Left hindlimb (tissue), 1 donor: ENCODE measurements around the gene RYR1.
A peak's percentile ranks its signal among the peaks of the same experiment; 100 is the strongest.

Experiments
- DNase-seq: peaks from one replicate; pipeline ENCODE4 v3.0.0-alpha.2; 2018

RYR1 gene

GRCh38 chr19:38429055-38429810 is 4.3 kb upstream of the RYR1 start:
- DNase-seq: no peak

- no peak for DNase-seq
Observed at GRCh38 chr19:38429811-38430156, 3.7 kb upstream of the RYR1 start.

GRCh38 chr19:38430931-38431330 is 2.6 kb upstream of the RYR1 start:
- no peak for DNase-seq

GRCh38 chr19:38434549-38435051 is 1.1 kb downstream of the RYR1 start:
- DNase-seq: peak; percentile 83

GRCh38 chr19:38437295-38437694 is 3.8 kb downstream of the RYR1 start:
- no peak for DNase-seq

- no peak for DNase-seq
Observed at GRCh38 chr19:38437917-38438316, 4.4 kb downstream of the RYR1 start.

GRCh38 chr19:38440592-38440991 is 7.1 kb downstream of the RYR1 start:
- DNase-seq: no peak

- DNase-seq: no peak
Observed at GRCh38 chr19:38441657-38442348, 8.3 kb downstream of the RYR1 start.

GRCh38 chr19:38442736-38443135 is 9.2 kb downstream of the RYR1 start:
- DNase-seq: no peak

GRCh38 chr19:38443458-38443999 is 10.0 kb downstream of the RYR1 start:
- DNase-seq: no peak

- no peak for DNase-seq
Observed at GRCh38 chr19:38444026-38444425, 10.5 kb downstream of the RYR1 start.

GRCh38 chr19:38445362-38445761 is 11.9 kb downstream of the RYR1 start:
- no peak for DNase-seq

GRCh38 chr19:38448225-38448624 is 14.7 kb downstream of the RYR1 start:
- no peak for DNase-seq

- no peak for DNase-seq
Observed at GRCh38 chr19:38449518-38449917, 16.0 kb downstream of the RYR1 start.

GRCh38 chr19:38451036-38451435 is 17.5 kb downstream of the RYR1 start:
- no peak for DNase-seq

- no peak for DNase-seq
Observed at GRCh38 chr19:38451629-38452028, 18.1 kb downstream of the RYR1 start.

- DNase-seq: no peak
Observed at GRCh38 chr19:38452430-38453366, 19.2 kb downstream of the RYR1 start.

GRCh38 chr19:38453596-38453995 is 20.1 kb downstream of the RYR1 start:
- no peak for DNase-seq

- DNase-seq: no peak
Observed at GRCh38 chr19:38455031-38455430, 21.5 kb downstream of the RYR1 start.

GRCh38 chr19:38457202-38457601 is 23.7 kb downstream of the RYR1 start:
- DNase-seq: no peak

- no peak for DNase-seq
Observed at GRCh38 chr19:38457690-38458405, 24.4 kb downstream of the RYR1 start.

GRCh38 chr19:38458991-38459390 is 25.5 kb downstream of the RYR1 start:
- DNase-seq: no peak
